SK-N-SH treated with all-trans-retinoic acid at 6 μM for 48 hours (cell line): ENCODE results near the gene ASTN2.

Experiments used
- ATAC-seq: fragments of 200-7000 bp; cut with Tn5 transposase; 3 replicates; pipeline ENCODE4 v1.9.1; 2020; ENCODE audit warnings: mild to moderate bottlenecking, moderate library complexity
- ARNTL ChIP-seq: fragments of 450-650 bp; formaldehyde crosslinking; IDR thresholded peaks from 2 replicates; pipeline ENCODE4 v1.5.0; 2020; ENCODE audit warnings: low read depth, mild to moderate bottlenecking, moderate library complexity, borderline replicate concordance
- CREB5 ChIP-seq: fragments of 250-450 bp; sonication (Bioruptor Pico); IDR thresholded peaks from 2 replicates; pipeline ENCODE4 v1.5.1; 2020; ENCODE audit warnings: low read depth, mild to moderate bottlenecking, moderate library complexity
- CSDC2 ChIP-seq: fragments of 250-450 bp; sonication (Bioruptor Pico); IDR thresholded peaks from 2 replicates; pipeline ENCODE4 v1.5.0; 2020; ENCODE audit warnings: mild to moderate bottlenecking, moderate library complexity
- CSRNP3 ChIP-seq: fragments of 250-450 bp; sonication (Bioruptor Pico); IDR thresholded peaks from 2 replicates; pipeline ENCODE4 v1.5.1; 2021; ENCODE audit warnings: mild to moderate bottlenecking, moderate library complexity
- ESRRG ChIP-seq: fragments of 250-450 bp; sonication (Bioruptor Pico); IDR thresholded peaks from 2 replicates; pipeline ENCODE4 v1.6.1; 2021; ENCODE audit warnings: mild to moderate bottlenecking
- GLIS3 ChIP-seq: fragments of 250-450 bp; sonication (Bioruptor Pico); IDR thresholded peaks from 2 replicates; pipeline ENCODE4 v1.5.0; 2020; ENCODE audit warnings: mild to moderate bottlenecking, moderate library complexity
- ISL1 ChIP-seq: fragments of 250-450 bp; sonication (Bioruptor Pico); IDR thresholded peaks from 2 replicates; pipeline ENCODE4 v2.1.2; 2022; ENCODE audit warnings: mild to moderate bottlenecking, moderate library complexity
- OSR1 ChIP-seq: fragments of 250-450 bp; sonication (Bioruptor Pico); IDR thresholded peaks from 2 replicates; pipeline ENCODE4 v1.8.0; 2022; ENCODE audit warnings: moderate library complexity, mild to moderate bottlenecking, inconsistent platforms
- PATZ1 ChIP-seq: fragments of 250-450 bp; sonication (Bioruptor Pico); IDR thresholded peaks from 2 replicates; pipeline ENCODE4 v1.8.0; 2020; ENCODE audit warnings: mild to moderate bottlenecking, moderate library complexity, borderline replicate concordance
- POU6F1 ChIP-seq: fragments of 250-450 bp; sonication (Bioruptor Pico); IDR thresholded peaks from 2 replicates; pipeline ENCODE4 v1.8.0; 2021; ENCODE audit warnings: low read depth, mild to moderate bottlenecking, moderate library complexity, borderline replicate concordance
- PPARA ChIP-seq: fragments of 250-450 bp; sonication (Bioruptor Pico); IDR thresholded peaks from 2 replicates; pipeline ENCODE4 v1.5.0; 2020; ENCODE audit warnings: mild to moderate bottlenecking, borderline replicate concordance
- RARB ChIP-seq: fragments of 250-450 bp; sonication (Bioruptor Pico); IDR thresholded peaks from 2 replicates; pipeline ENCODE4 v1.8.0; 2021; ENCODE audit warnings: mild to moderate bottlenecking, moderate library complexity
- SNAI2 ChIP-seq: fragments of 250-450 bp; sonication (Bioruptor Pico); IDR thresholded peaks from 2 replicates; pipeline ENCODE4 v1.5.0; 2020; ENCODE audit warnings: mild to moderate bottlenecking, moderate library complexity
- TCF4 ChIP-seq: fragments of 250-450 bp; sonication (Bioruptor Pico); IDR thresholded peaks from 2 replicates; pipeline ENCODE4 v1.8.0; 2021; ENCODE audit warnings: mild to moderate bottlenecking, moderate library complexity, borderline replicate concordance
- TOX ChIP-seq: fragments of 250-450 bp; sonication (Bioruptor Pico); IDR thresholded peaks from 2 replicates; pipeline ENCODE4 v1.8.0; 2021; ENCODE audit warnings: mild to moderate bottlenecking, moderate library complexity, borderline replicate concordance
- TSHZ2 ChIP-seq: fragments of 250-450 bp; sonication (Bioruptor Pico); IDR thresholded peaks from 2 replicates; pipeline ENCODE4 v1.5.0; 2020; ENCODE audit warnings: mild to moderate bottlenecking, moderate library complexity
- ZC3H10 ChIP-seq: fragments of 250-450 bp; sonication (Bioruptor Pico); IDR thresholded peaks from 2 replicates; pipeline ENCODE4 v1.5.1; 2021; ENCODE audit warnings: mild to moderate bottlenecking, moderate library complexity
- ZFP3 ChIP-seq: fragments of 250-450 bp; sonication (Bioruptor Pico); IDR thresholded peaks from 2 replicates; pipeline ENCODE4 v1.5.0; 2020; ENCODE audit warnings: mild to moderate bottlenecking, moderate library complexity
- ZFP30 ChIP-seq: fragments of 450-650 bp; formaldehyde crosslinking; IDR thresholded peaks from 2 replicates; pipeline ENCODE4 v1.5.0; 2022; ENCODE audit warnings: mild to moderate bottlenecking, moderate library complexity
- ZNF565 ChIP-seq: fragments of 450-650 bp; formaldehyde crosslinking; conservative IDR thresholded peaks from 2 replicates; pipeline ENCODE4 v1.5.0; 2020; ENCODE audit warnings: low read depth, mild to moderate bottlenecking, moderate library complexity
- ZNF70 ChIP-seq: fragments of 450-650 bp; formaldehyde crosslinking; IDR thresholded peaks from 2 replicates; pipeline ENCODE4 v1.5.0; 2020; ENCODE audit warnings: mild to moderate bottlenecking, moderate library complexity
- ZNF8 ChIP-seq: fragments of 450-650 bp; formaldehyde crosslinking; IDR thresholded peaks from 2 replicates; pipeline ENCODE4 v1.5.0; 2020; ENCODE audit warnings: mild to moderate bottlenecking, moderate library complexity

Gene ASTN2

GRCh38 chr9:116604251-116604650, 810.6 kb downstream of the ASTN2 start (continued):
- TF ChIP-seq TCF4 (CRISPR knock-in tag): no peak
- TF ChIP-seq TSHZ2 (CRISPR knock-in tag): no peak
- no peak for TF ChIP-seq ZC3H10 (CRISPR knock-in tag)
- TF ChIP-seq ARNTL (CRISPR knock-in tag): no peak
- TF ChIP-seq RARB (CRISPR knock-in tag): no peak
- no peak for TF ChIP-seq CREB5 (CRISPR knock-in tag)
- TF ChIP-seq TOX (CRISPR knock-in tag): no peak
- TF ChIP-seq, all 23 proteins: peak for 0

- TF ChIP-seq TSHZ2 (CRISPR knock-in tag) (no peak), OSR1 (CRISPR knock-in tag) (no peak), SNAI2 (CRISPR knock-in tag) (no peak), CSRNP3 (no peak), ZFP3 (CRISPR knock-in tag) (no peak), ZC3H10 (CRISPR knock-in tag) (no peak), CREB5 (CRISPR knock-in tag) (no peak), CSDC2 (CRISPR knock-in tag) (no peak), PPARA (CRISPR knock-in tag) (no peak), RARB (CRISPR knock-in tag) (no peak), ARNTL (CRISPR knock-in tag) (no peak), ZNF70 (no peak), TCF4 (CRISPR knock-in tag) (no peak), ESRRG (CRISPR knock-in tag) (no peak), GLIS3 (no peak), ZNF565 (CRISPR knock-in tag) (no peak), ZFP30 (CRISPR knock-in tag) (no peak), ZNF8 (CRISPR knock-in tag) (no peak)
- no peak for ATAC-seq
Measured at GRCh38 chr9:116599342-116599884, 815.4 kb downstream of the ASTN2 start.

GRCh38 chr9:116596646-116597045, 818.2 kb downstream of the ASTN2 start:
- no peak for ATAC-seq
- TF ChIP-seq CREB5 (CRISPR knock-in tag) (no peak), TCF4 (CRISPR knock-in tag) (no peak), ZFP3 (CRISPR knock-in tag) (no peak), POU6F1 (CRISPR knock-in tag) (no peak), ZC3H10 (CRISPR knock-in tag) (no peak), ZFP30 (CRISPR knock-in tag) (no peak), PATZ1 (CRISPR knock-in tag) (no peak), TOX (CRISPR knock-in tag) (no peak), ISL1 (CRISPR knock-in tag) (no peak)
- TF ChIP-seq, all 23 proteins: peak for 0
